Esophagus (tissue), 2 donors: Measurements from ENCODE around the gene BTF3L4. TPM values are rescaled to one million over a fixed set of nuclear protein-coding genes. Genes with fewer than 3 reads are reported as not detected.

Experiments
- polyA plus RNA-seq, 2 donors: library from polyadenylated mRNA; stranded (reverse); fragments of 200-250 nt; gene quantifications; one replicate each; pipeline ENCODE4 v1.2.3, GENCODE V29; 2013
- donor health status: healthy with polysubstance abuse.
- donor health status: Bipolar disorder and iron deficiency.

BTF3L4 gene
- polyA plus RNA-seq, 2 donors, result 26.8 to 34.2 TPM

Other genes with a start within 250 kb of the BTF3L4 start
- gene NRDC, start 177.6 kb upstream of the BTF3L4 start, polyA plus RNA-seq, result 10 to 100 TPM; 51.3 to 78.1 TPM
- under 1 TPM; under 0.01 to 0.02 TPM for gene RAB3B, start 65.6 kb upstream of the BTF3L4 start, polyA plus RNA-seq
- gene KTI12, start 22.5 kb upstream of the BTF3L4 start, polyA plus RNA-seq, result 1 to 10 TPM; 2.5 to 6.5 TPM
- gene TXNDC12, start 1.1 kb upstream of the BTF3L4 start, polyA plus RNA-seq, result 10 to 100 TPM in 1 of 2 donors, 1 to 10 TPM in 1; 7.1 to 14.9 TPM
- gene ZFYVE9, start 85.8 kb downstream of the BTF3L4 start, polyA plus RNA-seq, result 1 to 10 TPM; 2.7 to 5.6 TPM